Tibial nerve (tissue), 4 donors: ENCODE data around the gene DLX3. TPM values are rescaled to one million over a fixed set of nuclear protein-coding genes. Genes with fewer than 3 reads are reported as not detected.

Experiments used
- DNase-seq, 2 donors: peaks; one replicate each; pipeline ENCODE4 v3.0.0-alpha.2; 2019; ENCODE audit warnings: low spot score in 2 of 2
- H3K27ac ChIP-seq, 4 donors: fragments of 200-600 bp; sonication (generic) in 3 of 4; one replicate each; pipeline ENCODE4 v1.5.1; 2017 to 2019; ENCODE audit warnings: mild to moderate bottlenecking in 1 of 4
- H3K27me3 ChIP-seq, 2 donors: fragments of 200-600 bp; sonication (generic) in 1 of 2; one replicate each; pipeline versions ENCODE4 v1.5.1 to v1.6.0; 2017 to 2019
- H3K36me3 ChIP-seq, 3 donors: fragments of 200-600 bp; sonication (generic); one replicate each; pipeline ENCODE4 v1.5.1; 2018 to 2019
- H3K4me1 ChIP-seq, 4 donors: fragments of 200-600 bp; sonication (generic) in 3 of 4; one replicate each; pipeline ENCODE4 v1.5.1; 2017 to 2019
- H3K4me3 ChIP-seq, 4 donors: fragments of 200-600 bp; sonication (generic) in 3 of 4; one replicate each; pipeline ENCODE4 v1.5.1; 2017 to 2019; ENCODE audit warnings: mild to moderate bottlenecking in 1 of 4, moderate library complexity in 1 of 4
- H3K9me3 ChIP-seq, 4 donors: fragments of 200-600 bp; sonication (generic) in 3 of 4; one replicate each; pipeline ENCODE4 v1.5.1; 2017 to 2019
- CTCF ChIP-seq, 5 experiments: fragments of 200-600 bp in 3 of 5; fragments of 450-650 bp in 2 of 5; sonication (generic) in 3 of 5; IDR thresholded peaks; one replicate each; pipeline ENCODE4 v1.5.1; 2016 to 2019; ENCODE audit warnings: antibody characterized with exemption in 5 of 5, mild to moderate bottlenecking in 3 of 5, moderate library complexity in 2 of 5
- EP300 ChIP-seq, 2 donors: sonication (generic); formaldehyde crosslinking; IDR thresholded peaks; one replicate each; pipeline ENCODE4 v1.6.1; 2017; ENCODE audit warnings: antibody characterized with exemption in 2 of 2, mild to moderate bottlenecking in 1 of 2
- POLR2A ChIP-seq, 2 donors: fragments of 450-650 bp; IDR thresholded peaks; one replicate each; pipeline ENCODE4 v1.6.1; 2017; ENCODE audit warnings: antibody characterized with exemption in 2 of 2, mild to moderate bottlenecking in 2 of 2, moderate library complexity in 2 of 2
- WGBS, 2 donors: methylation state at CpG; one replicate each; pipeline ENCODE4 v1.1.5; 2018; 5-methylcytosine and 5-hydroxymethylcytosine counted together
- total RNA-seq, 4 donors: library from RNA; depleted of rRNA; stranded (reverse); fragments of >200 nt; gene quantifications; one replicate each; pipeline ENCODE4 v1.1.0, GENCODE V29; 2016

Gene DLX3
- total RNA-seq, 4 donors from 2014 or later: 0.30 TPM; not detected in 3

GRCh38 chr17:49978501-49978900 is 16.5 kb downstream of the DLX3 start:
- 52 to 55% methylated on average over 13 of the region's 13 CpGs for WGBS, 2 donors
- no peak overlapping the region for H3K4me3 ChIP-seq
- no peaks in the 10 kb centered on the region for H3K36me3 ChIP-seq
- DNase-seq: no peak
- no peaks in the 10 kb centered on the region for H3K9me3 ChIP-seq
- H3K27me3 ChIP-seq: peaks cover 0 to 88% of the 10 kb centered on the region in 2 donors
- no peak overlapping the region for H3K27ac ChIP-seq
- TF ChIP-seq CTCF (IDR thresholded peaks at IDR 0.05): no peak
- no peak for TF ChIP-seq POLR2A (IDR thresholded peaks at IDR 0.05)
- TF ChIP-seq EP300 (IDR thresholded peaks at IDR 0.05): no peak
- H3K4me1 ChIP-seq: no peaks in the 10 kb centered on the region

GRCh38 chr17:49977463-49978389 is 17.3 kb downstream of the DLX3 start:
- Histone ChIP-seq H3K9me3 (no peaks in the 10 kb centered on the region), H3K4me3 (no peak overlapping the region), H3K27me3 (peaks cover 0 to 89% of the 10 kb centered on the region in 2 donors), H3K4me1 (peaks cover 0 to 3% (median under 1%) of the 10 kb centered on the region in 4 donors), H3K27ac (no peak overlapping the region), H3K36me3 (no peaks in the 10 kb centered on the region)
- TF ChIP-seq EP300 (IDR thresholded peaks at IDR 0.05) (no peak), CTCF (IDR thresholded peaks at IDR 0.05) (no peak), POLR2A (IDR thresholded peaks at IDR 0.05) (no peak)
- no peak for DNase-seq
- WGBS, 2 donors: 59 to 68% methylated on average over 7 of the region's 7 CpGs

- H3K36me3 ChIP-seq: no peaks in the 10 kb centered on the region
- 58 to 77% methylated on average over 4 of the region's 4 CpGs for WGBS, 2 donors
- no peak for TF ChIP-seq POLR2A (IDR thresholded peaks at IDR 0.05)
- no peak for TF ChIP-seq EP300 (IDR thresholded peaks at IDR 0.05)
- TF ChIP-seq CTCF (IDR thresholded peaks at IDR 0.05): no peak
- DNase-seq: no peak
- H3K27ac ChIP-seq: no peak overlapping the region
- no peaks in the 10 kb centered on the region for H3K9me3 ChIP-seq
- peaks cover 3 to 94% of the 10 kb centered on the region in 2 donors for H3K27me3 ChIP-seq
- H3K4me3 ChIP-seq: no peak overlapping the region
- H3K4me1 ChIP-seq: peaks cover 0 to 12% (median 9%) of the 10 kb centered on the region in 4 donors
These were observed 18.2 kb downstream of the DLX3 start for GRCh38 chr17:49976828-49977202.

- TF ChIP-seq CTCF (IDR thresholded peaks at IDR 0.05): no peak
- H3K36me3 ChIP-seq: no peaks in the 10 kb centered on the region
- WGBS, 2 donors: 76 to 86% methylated on average over 5 of the region's 5 CpGs
- H3K4me1 ChIP-seq: peaks cover 0 to 18% (median 10%) of the 10 kb centered on the region in 4 donors
- peaks cover 3 to 94% of the 10 kb centered on the region in 2 donors for H3K27me3 ChIP-seq
- H3K9me3 ChIP-seq: no peaks in the 10 kb centered on the region
- no peak overlapping the region for H3K27ac ChIP-seq
- no peak for DNase-seq
- no peak overlapping the region for H3K4me3 ChIP-seq
These were observed 18.7 kb downstream of the DLX3 start for GRCh38 chr17:49976163-49976827.

GRCh38 chr17:49975531-49975930 is 19.5 kb downstream of the DLX3 start:
- peaks cover 0 to 19% (median 10%) of the 10 kb centered on the region in 4 donors for H3K4me1 ChIP-seq
- 67 to 82% methylated on average over 7 of the region's 7 CpGs for WGBS, 2 donors
- no peak overlapping the region for H3K27ac ChIP-seq
- H3K4me3 ChIP-seq: no peak overlapping the region
- TF ChIP-seq CTCF (IDR thresholded peaks at IDR 0.05) (no peak), POLR2A (IDR thresholded peaks at IDR 0.05) (no peak), EP300 (IDR thresholded peaks at IDR 0.05) (no peak)
- no peaks in the 10 kb centered on the region for H3K36me3 ChIP-seq
- DNase-seq: no peak
- H3K27me3 ChIP-seq: peaks cover 3 to 94% of the 10 kb centered on the region in 2 donors
- no peaks in the 10 kb centered on the region for H3K9me3 ChIP-seq
